GM19239 (cell line): ENCODE results near the gene BSN.

Source experiments
- DNase-seq: peaks from one replicate; pipeline ENCODE4 v3.0.0; 2011; ENCODE audit warnings: low spot score; ENCODE audit not compliant: insufficient read length
- FAIRE-seq: peaks from 2 replicates; lab custom pipeline; 2011; peaks lifted over from hg19 to GRCh38; lab: Jason Lieb, UNC

Gene BSN, protein sequence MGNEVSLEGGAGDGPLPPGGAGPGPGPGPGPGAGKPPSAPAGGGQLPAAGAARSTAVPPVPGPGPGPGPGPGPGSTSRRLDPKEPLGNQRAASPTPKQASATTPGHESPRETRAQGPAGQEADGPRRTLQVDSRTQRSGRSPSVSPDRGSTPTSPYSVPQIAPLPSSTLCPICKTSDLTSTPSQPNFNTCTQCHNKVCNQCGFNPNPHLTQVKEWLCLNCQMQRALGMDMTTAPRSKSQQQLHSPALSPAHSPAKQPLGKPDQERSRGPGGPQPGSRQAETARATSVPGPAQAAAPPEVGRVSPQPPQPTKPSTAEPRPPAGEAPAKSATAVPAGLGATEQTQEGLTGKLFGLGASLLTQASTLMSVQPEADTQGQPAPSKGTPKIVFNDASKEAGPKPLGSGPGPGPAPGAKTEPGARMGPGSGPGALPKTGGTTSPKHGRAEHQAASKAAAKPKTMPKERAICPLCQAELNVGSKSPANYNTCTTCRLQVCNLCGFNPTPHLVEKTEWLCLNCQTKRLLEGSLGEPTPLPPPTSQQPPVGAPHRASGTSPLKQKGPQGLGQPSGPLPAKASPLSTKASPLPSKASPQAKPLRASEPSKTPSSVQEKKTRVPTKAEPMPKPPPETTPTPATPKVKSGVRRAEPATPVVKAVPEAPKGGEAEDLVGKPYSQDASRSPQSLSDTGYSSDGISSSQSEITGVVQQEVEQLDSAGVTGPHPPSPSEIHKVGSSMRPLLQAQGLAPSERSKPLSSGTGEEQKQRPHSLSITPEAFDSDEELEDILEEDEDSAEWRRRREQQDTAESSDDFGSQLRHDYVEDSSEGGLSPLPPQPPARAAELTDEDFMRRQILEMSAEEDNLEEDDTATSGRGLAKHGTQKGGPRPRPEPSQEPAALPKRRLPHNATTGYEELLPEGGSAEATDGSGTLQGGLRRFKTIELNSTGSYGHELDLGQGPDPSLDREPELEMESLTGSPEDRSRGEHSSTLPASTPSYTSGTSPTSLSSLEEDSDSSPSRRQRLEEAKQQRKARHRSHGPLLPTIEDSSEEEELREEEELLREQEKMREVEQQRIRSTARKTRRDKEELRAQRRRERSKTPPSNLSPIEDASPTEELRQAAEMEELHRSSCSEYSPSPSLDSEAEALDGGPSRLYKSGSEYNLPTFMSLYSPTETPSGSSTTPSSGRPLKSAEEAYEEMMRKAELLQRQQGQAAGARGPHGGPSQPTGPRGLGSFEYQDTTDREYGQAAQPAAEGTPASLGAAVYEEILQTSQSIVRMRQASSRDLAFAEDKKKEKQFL (N-terminal part only)

GRCh38 chr3:49553692-49554632 is at the start of gene BSN:
Gene BSN (plus strand): TSS chr3:49554477. CDS start chr3:49554603, 126 bp downstream.
- peak; percentile 99 for DNase-seq
- FAIRE-seq: peak; percentile 86

- no peak for DNase-seq
- no peak for FAIRE-seq
Measured at GRCh38 chr3:49506906-49507305, 47.4 kb upstream of the BSN start.

- DNase-seq (no peak), FAIRE-seq (no peak)
Measured at GRCh38 chr3:49509028-49509561, 45.2 kb upstream of the BSN start.

- FAIRE-seq (no peak), DNase-seq (no peak)
Measured at GRCh38 chr3:49511639-49512038, 42.6 kb upstream of the BSN start.

DNA sequence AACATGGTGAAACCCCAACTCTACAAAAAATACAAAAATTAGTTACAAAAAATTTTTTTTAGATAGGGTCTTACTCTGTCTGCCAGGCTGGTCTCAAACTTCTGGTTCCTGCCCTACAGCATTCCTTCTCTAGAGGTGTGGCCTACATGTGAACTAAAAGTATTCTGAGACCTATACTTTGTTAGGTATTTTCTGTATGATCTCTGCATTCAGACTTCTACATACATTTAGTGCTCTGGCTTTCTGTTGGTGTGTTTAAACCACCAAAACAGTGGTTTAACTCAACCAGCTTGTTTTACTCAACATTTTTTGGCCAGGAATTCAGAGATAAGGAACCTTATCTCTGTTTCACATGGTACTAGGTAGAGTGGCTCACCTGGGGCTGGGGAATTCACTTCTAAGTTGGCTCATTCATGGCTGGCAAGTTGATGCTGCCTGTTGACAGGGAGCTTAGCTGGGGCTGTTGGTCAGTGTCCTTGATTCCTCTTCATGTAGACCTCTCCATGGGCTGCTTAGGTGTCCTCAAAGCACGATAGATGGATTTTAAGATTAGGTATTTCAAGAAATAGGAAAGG is 41.4 kb upstream of the BSN start:
- DNase-seq (no peak), FAIRE-seq (no peak)

DNA sequence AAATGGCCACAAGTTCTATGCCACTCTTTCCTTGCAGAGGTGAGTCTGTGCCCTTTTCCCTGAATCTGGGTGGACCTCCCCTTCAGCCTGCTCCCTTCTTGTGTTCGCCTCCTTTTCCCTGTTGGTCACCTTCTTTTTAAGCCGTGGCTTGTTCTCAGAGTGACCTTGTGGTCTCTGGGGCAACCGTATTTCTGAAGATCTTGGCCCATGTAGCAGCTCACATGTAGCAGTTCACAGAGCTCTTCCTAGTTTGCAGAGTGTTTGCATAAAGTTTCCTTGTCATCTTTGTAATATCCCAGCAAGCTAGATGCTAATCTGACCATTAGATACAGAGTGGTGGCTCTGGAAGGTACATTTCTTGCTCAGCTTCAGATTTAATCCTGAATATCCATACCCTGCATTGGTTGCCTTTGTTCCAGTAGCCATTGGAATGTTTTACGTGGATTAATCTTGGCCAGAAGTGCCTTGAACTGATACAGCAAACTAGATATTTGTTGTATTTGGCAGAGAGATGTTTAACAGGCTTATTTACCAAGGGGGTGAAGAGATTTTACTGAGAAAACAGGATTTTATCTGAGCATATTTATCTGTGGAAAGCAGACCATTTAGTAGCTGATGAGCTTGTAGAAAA is 40.7 kb upstream of the BSN start:
- FAIRE-seq: no peak

DNA sequence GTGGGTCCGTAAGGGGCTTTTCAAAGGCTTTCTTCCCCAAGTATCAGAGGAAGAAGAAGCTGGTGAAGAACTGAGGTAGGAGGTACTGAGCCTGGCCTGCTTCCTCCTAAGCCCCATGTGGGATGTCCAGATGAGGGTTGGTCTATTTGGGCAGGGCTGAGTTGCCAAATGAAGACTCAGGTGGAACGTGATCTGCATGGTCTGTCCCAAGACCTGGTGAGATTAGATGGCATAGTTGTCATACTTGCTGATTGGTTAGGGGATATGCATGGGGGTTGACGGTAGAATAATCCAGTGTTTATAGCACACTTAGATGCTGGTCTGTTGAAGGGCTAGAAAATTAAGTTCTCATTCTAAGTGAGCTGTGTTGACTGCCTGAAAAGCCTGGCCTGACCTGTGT is 36.3 kb upstream of the BSN start:
- FAIRE-seq: no peak
- DNase-seq: no peak

More for the DNA sequence above, 40.7 kb upstream of the BSN start:
- DNase-seq: no peak

GRCh38 chr3:49518441-49518840 is 35.8 kb upstream of the BSN start:
- FAIRE-seq: no peak
- no peak for DNase-seq

DNA sequence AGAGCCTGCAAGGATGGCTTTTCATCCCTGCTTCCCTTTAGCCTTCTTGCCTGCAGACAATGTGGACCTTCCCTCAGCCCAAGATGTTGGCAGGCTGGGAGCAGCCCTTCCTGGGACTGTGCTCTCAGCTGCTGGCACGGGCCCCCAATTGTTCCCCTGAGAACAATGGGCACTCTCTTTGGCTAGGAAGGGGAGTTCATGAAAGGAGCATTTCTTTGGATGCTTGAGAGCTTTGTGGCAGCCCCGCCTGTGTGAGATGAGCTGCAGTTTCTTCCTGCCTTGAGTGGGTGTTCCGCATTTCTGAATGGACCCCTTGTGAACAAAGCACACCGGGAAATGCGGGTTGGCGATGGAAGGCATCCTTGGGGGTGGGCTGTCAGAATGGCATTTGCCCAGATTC is 35.0 kb upstream of the BSN start:
- DNase-seq (no peak), FAIRE-seq (no peak)

- FAIRE-seq: no peak
- no peak for DNase-seq
Measured at GRCh38 chr3:49519916-49520385, 34.3 kb upstream of the BSN start.

DNA sequence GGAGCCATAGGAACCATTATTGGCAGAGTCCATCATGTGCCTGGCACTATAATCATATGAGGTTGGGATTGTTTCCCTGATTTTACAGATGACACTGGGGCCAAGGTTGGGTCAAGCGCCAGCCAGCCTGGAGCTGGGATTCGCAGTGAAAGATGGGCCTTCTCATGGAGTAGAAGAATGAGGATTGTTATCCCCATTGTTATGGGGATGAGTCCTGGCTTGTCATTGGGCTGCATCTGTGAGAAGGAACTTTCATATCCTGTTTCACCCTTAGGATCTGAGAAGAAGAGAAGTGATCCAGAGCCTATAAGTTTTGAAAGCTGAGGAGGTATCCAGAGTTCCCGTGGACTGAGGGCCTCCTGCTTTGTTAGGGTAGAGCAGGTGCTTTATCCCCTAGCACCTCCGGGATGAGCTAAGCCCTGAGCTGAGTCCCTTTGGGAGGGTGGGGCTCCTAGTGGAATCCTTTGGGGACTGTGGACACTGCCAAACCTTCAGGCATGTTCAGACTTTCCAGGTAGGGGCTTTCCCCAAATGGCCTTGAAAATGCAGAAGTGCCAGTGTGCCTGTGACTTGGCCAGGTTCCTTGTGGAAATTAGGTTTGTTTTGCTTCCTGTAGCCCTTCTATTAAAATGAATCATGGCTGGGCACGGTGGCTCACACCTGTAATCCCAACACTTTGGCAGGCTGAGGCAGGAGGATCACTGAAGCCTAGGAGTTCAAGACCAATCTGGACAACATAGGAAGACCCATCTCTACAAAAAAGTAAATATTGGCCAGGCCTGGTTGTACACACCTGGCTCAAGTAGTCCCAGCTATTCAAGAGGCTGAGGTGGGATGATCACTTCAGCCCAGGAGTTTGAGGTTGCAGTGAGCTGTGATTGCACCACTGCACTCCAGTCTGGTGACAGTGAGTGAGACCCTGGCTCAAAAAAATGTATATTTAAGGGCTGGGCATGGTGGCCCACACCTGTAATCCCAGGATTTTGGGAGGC is 30.2 kb upstream of the BSN start:
- no peak for DNase-seq
- FAIRE-seq: peak; percentile 21

GRCh38 chr3:49529567-49529966 is 24.7 kb upstream of the BSN start:
- FAIRE-seq: peak; percentile 11

GRCh38 chr3:49530231-49530630 is 24.0 kb upstream of the BSN start:
- FAIRE-seq (no peak), DNase-seq (no peak)

More at GRCh38 chr3:49529567-49529966, 24.7 kb upstream of the BSN start:
- no peak for DNase-seq

- DNase-seq: no peak
Measured at GRCh38 chr3:49530701-49531100, 23.6 kb upstream of the BSN start.

GRCh38 chr3:49531218-49531617 is 23.1 kb upstream of the BSN start:
- DNase-seq (no peak), FAIRE-seq (no peak)

More at GRCh38 chr3:49530701-49531100, 23.6 kb upstream of the BSN start:
- FAIRE-seq: no peak

GRCh38 chr3:49531715-49532114 is 22.6 kb upstream of the BSN start:
- FAIRE-seq (no peak), DNase-seq (no peak)

GRCh38 chr3:49533031-49533430 is 21.2 kb upstream of the BSN start:
- DNase-seq: no peak
- FAIRE-seq: no peak
